ENCODE results near the gene MAP1A. TPM values are rescaled to one million over a fixed set of nuclear protein-coding genes. Genes with fewer than 3 reads are reported as not detected.
A peak's percentile ranks its signal among the peaks of the same experiment; 100 is the strongest.
"Not testable (repeated sequence)": the region's sequence is repeated elsewhere in the genome, so short reads cannot be mapped to it uniquely, and the experiment has no call there.

Gene MAP1A
- total and polyA plus RNA-seq, 2 of the 13 experiments (the other 11 are each of a cell fraction or from before 2014, with no cell fraction given): 0.01 to 0.07 TPM

DNA sequence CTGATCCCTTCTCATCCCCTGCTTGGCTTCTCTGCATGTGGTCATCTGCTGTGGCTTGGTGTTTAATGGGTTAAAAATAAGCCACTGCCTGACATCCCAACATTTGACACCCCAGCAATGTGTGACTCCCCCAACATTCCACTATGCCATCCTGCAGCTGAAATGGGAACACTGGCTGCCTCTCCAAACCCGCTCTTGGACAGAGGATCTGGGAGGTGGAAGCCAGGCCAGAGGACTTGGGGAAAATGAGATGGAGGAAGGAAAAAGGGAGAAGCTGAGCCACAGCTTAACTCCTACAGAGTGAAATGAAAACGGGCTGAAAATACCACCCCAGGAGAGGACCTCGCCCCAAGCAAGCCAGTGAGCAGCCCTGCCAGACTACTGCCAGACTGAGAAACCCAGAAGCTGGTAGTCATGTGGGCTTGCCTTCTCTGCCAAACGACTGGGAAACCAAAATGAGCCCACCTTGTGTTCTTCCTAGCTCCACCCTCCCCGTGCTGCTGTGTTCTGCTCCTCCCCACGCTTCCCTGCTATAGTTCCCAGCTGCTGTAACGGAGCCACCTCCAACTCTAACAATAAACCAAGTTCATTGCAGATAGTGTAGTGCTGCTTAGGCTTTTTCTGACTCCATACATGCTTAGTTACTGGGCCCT is 13.7 kb downstream of the MAP1A start (continued):
- TF ChIP-seq, protein P1, sequence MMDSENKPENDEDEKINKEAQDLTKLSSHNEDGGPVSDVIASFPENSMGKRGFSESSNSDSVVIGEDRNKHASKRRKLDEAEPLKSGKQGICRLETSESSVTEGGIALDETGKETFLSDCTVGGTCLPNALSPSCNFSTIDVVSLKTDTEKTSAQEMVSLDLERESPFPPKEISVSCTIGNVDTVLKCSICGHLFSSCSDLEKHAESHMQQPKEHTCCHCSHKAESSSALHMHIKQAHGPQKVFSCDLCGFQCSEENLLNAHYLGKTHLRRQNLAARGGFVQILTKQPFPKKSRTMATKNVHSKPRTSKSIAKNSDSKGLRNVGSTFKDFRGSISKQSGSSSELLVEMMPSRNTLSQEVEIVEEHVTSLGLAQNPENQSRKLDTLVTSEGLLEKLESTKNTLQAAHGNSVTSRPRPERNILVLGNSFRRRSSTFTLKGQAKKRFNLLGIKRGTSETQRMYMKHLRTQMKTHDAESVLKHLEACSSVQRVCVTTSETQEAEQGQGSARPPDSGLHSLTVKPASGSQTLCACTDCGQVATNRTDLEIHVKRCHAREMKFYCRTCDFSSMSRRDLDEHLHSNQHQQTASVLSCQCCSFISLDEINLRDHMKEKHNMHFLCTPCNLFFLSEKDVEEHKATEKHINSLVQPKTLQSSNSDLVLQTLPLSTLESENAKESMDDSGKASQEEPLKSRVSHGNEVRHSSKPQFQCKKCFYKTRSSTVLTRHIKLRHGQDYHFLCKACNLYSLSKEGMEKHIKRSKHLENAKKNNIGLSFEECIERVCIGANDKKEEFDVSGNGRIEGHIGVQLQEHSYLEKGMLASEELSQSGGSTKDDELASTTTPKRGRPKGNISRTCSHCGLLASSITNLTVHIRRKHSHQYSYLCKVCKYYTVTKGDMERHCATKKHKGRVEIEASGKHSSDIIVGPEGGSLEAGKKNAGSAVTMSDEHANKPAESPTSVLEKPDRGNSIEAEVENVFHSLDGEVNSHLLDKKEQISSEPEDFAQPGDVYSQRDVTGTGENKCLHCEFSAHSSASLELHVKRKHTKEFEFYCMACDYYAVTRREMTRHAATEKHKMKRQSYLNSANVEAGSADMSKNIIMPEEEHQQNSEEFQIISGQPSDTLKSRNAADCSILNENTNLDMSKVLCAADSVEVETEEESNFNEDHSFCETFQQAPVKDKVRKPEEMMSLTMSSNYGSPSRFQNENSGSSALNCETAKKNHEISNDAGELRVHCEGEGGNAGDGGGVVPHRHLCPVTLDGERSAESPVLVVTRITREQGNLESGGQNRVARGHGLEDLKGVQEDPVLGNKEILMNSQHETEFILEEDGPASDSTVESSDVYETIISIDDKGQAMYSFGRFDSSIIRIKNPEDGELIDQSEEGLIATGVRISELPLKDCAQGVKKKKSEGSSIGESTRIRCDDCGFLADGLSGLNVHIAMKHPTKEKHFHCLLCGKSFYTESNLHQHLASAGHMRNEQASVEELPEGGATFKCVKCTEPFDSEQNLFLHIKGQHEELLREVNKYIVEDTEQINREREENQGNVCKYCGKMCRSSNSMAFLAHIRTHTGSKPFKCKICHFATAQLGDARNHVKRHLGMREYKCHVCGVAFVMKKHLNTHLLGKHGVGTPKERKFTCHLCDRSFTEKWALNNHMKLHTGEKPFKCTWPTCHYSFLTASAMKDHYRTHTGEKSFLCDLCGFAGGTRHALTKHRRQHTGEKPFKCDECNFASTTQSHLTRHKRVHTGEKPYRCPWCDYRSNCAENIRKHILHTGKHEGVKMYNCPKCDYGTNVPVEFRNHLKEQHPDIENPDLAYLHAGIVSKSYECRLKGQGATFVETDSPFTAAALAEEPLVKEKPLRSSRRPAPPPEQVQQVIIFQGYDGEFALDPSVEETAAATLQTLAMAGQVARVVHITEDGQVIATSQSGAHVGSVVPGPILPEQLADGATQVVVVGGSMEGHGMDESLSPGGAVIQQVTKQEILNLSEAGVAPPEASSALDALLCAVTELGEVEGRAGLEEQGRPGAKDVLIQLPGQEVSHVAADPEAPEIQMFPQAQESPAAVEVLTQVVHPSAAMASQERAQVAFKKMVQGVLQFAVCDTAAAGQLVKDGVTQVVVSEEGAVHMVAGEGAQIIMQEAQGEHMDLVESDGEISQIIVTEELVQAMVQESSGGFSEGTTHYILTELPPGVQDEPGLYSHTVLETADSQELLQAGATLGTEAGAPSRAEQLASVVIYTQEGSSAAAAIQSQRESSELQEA (CRISPR knock-in tag; IDR thresholded peaks at IDR 0.05; ENCODE audit: not compliant biosample characterization): no peak
- TF ChIP-seq ZNF652 (CRISPR knock-in tag; IDR thresholded peaks at IDR 0.05; ENCODE audit: borderline replicate concordance, low read depth): 0 out of 2 replicates have a peak, but pooled peaks have one; percentile 16
- TF ChIP-seq, protein P2, sequence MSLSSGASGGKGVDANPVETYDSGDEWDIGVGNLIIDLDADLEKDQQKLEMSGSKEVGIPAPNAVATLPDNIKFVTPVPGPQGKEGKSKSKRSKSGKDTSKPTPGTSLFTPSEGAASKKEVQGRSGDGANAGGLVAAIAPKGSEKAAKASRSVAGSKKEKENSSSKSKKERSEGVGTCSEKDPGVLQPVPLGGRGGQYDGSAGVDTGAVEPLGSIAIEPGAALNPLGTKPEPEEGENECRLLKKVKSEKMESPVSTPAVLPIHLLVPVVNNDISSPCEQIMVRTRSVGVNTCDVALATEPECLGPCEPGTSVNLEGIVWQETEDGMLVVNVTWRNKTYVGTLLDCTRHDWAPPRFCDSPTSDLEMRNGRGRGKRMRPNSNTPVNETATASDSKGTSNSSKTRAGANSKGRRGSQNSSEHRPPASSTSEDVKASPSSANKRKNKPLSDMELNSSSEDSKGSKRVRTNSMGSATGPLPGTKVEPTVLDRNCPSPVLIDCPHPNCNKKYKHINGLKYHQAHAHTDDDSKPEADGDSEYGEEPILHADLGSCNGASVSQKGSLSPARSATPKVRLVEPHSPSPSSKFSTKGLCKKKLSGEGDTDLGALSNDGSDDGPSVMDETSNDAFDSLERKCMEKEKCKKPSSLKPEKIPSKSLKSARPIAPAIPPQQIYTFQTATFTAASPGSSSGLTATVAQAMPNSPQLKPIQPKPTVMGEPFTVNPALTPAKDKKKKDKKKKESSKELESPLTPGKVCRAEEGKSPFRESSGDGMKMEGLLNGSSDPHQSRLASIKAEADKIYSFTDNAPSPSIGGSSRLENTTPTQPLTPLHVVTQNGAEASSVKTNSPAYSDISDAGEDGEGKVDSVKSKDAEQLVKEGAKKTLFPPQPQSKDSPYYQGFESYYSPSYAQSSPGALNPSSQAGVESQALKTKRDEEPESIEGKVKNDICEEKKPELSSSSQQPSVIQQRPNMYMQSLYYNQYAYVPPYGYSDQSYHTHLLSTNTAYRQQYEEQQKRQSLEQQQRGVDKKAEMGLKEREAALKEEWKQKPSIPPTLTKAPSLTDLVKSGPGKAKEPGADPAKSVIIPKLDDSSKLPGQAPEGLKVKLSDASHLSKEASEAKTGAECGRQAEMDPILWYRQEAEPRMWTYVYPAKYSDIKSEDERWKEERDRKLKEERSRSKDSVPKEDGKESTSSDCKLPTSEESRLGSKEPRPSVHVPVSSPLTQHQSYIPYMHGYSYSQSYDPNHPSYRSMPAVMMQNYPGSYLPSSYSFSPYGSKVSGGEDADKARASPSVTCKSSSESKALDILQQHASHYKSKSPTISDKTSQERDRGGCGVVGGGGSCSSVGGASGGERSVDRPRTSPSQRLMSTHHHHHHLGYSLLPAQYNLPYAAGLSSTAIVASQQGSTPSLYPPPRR (CRISPR knock-in tag; IDR thresholded peaks at IDR 0.05; ENCODE audit: borderline replicate concordance): no peak

DNA sequence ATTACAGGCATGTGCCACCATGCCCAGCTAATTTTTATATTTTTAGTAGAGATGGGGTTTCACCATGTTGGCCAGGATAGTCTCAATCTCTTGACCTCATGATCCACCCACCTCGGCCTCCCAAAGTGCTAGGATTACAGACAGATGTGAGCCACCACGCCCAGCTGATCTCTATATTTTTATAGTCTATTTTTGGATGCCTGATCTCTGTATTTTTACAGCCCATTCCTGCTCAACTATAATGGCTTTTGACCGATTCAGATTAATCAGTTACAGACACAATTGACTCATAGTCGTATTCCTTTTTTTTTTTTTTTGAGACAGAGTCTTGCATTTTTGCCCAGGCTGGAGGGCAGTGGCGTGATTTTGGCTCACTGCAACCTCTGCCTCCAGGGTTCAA is 15.4 kb downstream of the MAP1A start:
- WGBS (ENCODE audit: low lambda C conversion rate): 61% methylated on average over 5 of the region's 5 CpGs
- intact Hi-C loops (cut with micrococcal nuclease; ENCODE audit: unreplicated experiment); CTCF ChIA-PET (ENCODE audit: low intra/inter-chr PET ratio, low total read pairs); H3K4me1 ChIP-seq (ENCODE audit: insufficient read depth, low read length); POLR2A ChIA-PET; H4K20me1 ChIP-seq (ENCODE audit: insufficient read depth, low read length); H3K4me3 ChIP-seq (replicated peaks in 1 of 3; ENCODE audit: insufficient read depth in 1 of 3, low read depth in 2 of 3, low read length in 3 of 3); H3K9ac ChIP-seq (ENCODE audit: insufficient read depth, low read depth, low read length); H3K27me3 ChIP-seq (ENCODE audit: control insufficient read depth in 1 of 2, insufficient read depth in 2 of 2, low read length in 2 of 2); H3K4me2 ChIP-seq (ENCODE audit: low read depth, low read length); H3K79me2 ChIP-seq (ENCODE audit: insufficient read depth, low read length); H3K36me3 ChIP-seq (replicated peaks in 1 of 2; ENCODE audit: control insufficient read depth in 1 of 2, insufficient read depth in 2 of 2, low read length in 2 of 2); ATAC-seq; DNase-seq (ENCODE audit: low spot score); BruUV-seq (replicated peaks); FAIRE-seq; H3K27ac ChIP-seq (ENCODE audit: extremely low read length, insufficient read depth, low read length); in situ Hi-C loops (cut with HindIII; ENCODE audit: extremely low pct_ligation_motif_present, low pct_unique_long_range_greater_than_20kb); H3K9me3 ChIP-seq (ENCODE audit: low read length); H2AFZ ChIP-seq (ENCODE audit: low read length): not testable (repeated sequence)

All from HepG2 (cell line).